GM18520 (cell line): ENCODE data around the gene ARFGAP3.
"Not testable (repeated sequence)": the region's sequence is repeated elsewhere in the genome, so short reads cannot be mapped to it uniquely, and the experiment has no call there.

Experiments used
- ATAC-seq: cut with Tn5 transposase; IDR thresholded peaks from one replicate; pipeline ENCODE4 v1.9.1; 2021; ENCODE audit not compliant: unreplicated experiment

Gene ARFGAP3

DNA sequence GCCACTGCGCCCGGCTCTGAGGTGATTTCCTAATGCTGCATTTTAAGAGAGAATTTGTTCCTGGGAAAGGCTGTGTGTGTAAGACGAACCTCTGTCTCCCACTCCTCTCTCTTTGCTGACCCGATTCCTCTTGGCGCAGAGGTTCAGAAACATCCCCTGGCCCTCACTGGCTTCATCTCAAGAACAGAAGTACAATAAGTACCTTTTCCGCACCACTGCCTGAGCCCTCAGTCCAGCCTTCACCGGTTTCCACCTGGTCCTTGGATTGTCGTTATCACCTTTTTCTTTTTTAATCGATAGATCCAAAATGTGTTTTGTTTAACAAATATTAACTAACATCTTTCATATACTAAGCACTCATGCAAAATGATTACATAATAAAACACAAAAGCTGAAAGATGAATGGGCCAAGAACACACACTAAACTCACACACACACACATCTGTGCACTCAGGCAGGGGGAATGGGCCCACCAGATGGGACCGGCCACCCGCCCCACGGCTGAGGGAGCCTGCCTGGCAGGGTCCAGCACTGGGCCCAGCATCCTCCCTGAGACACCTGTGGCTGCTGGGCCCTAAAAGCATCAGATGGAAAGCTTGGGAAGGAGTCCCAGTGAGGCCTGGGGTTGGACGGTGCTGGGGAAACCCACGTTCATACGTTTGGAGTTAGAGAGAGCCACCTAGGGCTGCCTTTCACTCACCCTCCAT lies 86.0 kb downstream of the ARFGAP3 start:
- no peak for ATAC-seq

- ATAC-seq = no peak
Observed at GRCh38 chr22:42770448-42770726, 86.7 kb downstream of the ARFGAP3 start.

DNA sequence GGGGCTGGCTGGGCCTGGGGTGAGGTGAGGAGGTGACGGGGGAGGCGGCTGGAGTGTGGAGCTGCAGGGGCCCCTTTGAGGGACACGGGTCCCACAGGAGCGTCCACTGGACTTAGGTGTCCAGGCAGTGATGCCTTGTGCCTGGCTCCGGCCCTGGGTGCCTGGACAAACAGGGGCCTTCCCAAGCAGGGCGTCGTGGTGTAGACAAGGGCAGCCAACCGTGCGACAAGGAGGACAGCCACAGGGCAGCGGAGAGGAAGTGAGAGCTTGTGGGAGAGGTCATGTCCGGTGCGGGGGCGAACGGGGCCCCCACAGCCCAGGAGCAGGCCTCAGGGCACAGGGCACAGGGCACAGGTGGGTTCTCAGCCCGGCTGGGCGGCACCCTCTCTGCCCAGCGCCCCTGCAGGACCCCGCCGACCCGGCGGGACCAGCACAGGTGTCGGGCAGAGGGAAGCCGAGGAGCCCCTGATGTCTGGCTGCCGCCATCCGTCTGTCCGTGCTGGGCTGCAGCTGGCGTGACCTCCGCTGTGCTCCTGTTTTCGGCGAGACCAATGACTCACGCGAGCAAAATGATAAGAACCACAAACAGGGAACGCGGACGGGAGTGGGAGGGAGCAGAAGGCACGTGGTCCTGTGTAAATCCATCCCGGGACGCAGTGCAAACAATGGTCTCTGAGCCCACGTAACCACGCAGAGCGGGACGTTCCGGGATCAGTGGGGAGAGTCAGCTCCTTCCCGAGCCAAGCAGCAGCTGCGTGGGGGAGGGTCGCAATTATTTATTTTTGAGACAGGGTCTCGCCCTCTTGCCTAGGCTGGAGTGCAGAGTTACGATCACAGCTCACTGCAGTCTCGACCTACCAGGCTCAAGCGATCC lies 87.3 kb downstream of the ARFGAP3 start:
- no peak for ATAC-seq

- ATAC-seq = no peak
Observed at GRCh38 chr22:42769238-42769573, 87.9 kb downstream of the ARFGAP3 start.

DNA sequence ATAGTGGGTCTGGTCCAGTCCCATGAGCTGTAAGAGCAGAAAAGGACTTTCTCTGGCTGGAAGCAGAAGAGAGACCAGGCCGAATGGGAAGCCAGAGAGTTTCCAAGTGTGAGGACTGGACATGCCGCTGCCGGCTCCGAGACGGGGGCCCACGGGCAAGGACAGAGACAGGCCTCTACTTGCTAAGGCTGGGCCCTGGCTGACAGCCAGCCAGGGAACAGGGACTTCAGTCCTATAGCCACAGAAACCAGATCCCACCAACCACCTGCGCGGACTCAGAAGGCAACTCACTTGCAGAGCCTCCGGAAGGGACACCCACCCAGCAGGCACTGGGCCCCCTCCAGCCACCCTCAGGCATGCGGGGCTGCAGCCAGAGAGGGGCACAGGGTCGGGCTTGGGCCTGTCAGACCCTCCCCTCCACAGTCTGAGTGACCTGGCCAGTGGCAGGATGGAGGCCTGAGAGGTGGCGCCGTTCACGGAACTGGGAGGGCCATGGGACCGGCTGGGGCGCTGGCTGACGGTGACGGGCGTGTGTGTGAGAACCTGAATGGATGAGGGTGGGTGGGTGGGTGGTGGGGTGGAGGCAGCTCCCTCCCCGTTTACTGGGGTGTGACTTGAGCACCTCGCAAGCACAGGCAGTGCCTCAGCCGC lies 88.6 kb downstream of the ARFGAP3 start:
- no peak for ATAC-seq

DNA sequence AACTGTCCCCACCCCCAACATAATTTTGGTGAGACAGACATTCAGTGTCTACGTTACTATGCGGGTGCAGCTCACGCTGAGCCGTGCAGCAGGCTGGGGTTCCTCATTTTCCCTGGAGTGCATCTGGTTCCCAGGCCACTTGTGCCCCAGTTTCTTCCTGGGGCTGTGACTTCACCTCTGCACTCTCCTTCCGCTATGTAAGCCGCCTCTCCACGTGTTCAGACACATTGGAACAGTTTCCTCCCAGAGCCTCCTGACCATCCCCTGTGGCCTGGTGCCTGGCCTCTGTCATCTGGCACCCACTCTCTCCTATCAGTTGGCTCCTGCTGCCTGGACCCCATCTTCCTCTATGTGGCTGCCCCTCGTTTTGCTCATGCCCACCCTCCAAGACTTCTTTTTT lies 90.2 kb downstream of the ARFGAP3 start:
- ATAC-seq = no peak

GRCh38 chr22:42764895-42765363 lies 92.1 kb downstream of the ARFGAP3 start:
- no peak for ATAC-seq

GRCh38 chr22:42763965-42764480 lies 93.0 kb downstream of the ARFGAP3 start:
- no peak for ATAC-seq

DNA sequence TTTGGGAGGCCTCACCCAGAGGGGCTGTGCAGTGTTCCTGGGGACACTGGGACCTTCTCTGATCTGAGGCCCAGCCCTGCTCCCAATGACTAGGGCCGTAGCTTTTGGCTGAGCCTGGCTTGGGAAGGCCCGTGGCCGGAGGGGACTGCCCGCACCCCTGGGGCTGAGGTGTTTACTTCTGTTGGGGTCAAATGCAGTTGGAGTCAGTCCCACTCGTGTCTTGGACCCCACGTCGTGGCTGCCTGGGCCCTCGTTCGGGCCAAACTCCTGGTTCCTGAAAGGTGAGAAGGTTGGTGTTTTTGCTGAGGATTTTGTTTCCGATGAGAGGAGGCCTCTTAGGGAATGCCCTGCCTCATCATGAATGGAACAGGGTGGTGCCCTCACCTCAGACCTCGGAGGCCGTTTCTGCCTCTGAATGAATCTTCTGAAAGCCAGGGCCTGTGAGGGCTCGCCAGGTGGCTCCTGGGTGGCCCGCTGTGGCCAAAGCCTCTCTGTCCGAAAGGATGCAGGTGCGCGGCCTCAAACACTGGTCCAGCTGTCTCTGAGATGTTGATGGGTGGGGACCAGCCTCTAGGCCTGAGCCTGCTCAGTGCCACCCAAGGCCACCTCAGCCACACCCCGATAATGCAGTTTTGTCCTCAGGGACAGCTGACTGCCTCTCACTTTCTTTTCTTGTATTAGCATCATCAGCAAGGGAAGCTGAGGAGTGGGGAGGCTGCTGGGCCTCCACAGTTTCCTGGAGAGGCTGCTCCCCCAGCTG lies 96.1 kb downstream of the ARFGAP3 start:
- ATAC-seq = no peak

- no peak for ATAC-seq
Observed at GRCh38 chr22:42758931-42759629, 98.0 kb downstream of the ARFGAP3 start.

- ATAC-seq = not testable (repeated sequence)
Observed at GRCh38 chr22:42755553-42755952, 101.5 kb downstream of the ARFGAP3 start.

- not testable (repeated sequence) for ATAC-seq
Observed at GRCh38 chr22:42755121-42755520, 102.0 kb downstream of the ARFGAP3 start.

DNA sequence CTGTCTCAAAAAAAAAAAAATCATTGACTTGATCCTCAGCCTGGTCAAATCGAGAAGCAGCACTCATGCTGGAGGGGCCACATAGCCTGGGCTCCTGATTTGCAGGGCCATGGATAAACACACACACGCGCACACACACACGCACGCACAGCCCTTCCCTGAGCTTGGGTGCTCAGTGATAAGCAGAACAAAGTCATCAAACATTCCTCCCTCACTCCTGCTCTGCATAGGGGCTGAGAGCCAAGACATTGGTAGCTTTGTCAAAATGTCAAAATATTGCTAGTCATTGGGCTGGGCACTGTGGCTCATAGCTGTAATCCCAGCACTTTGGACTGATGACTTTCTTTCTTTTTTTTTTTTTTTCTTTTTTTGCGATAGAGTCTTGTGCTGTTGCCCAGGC lies 102.4 kb downstream of the ARFGAP3 start:
- ATAC-seq = no peak

DNA sequence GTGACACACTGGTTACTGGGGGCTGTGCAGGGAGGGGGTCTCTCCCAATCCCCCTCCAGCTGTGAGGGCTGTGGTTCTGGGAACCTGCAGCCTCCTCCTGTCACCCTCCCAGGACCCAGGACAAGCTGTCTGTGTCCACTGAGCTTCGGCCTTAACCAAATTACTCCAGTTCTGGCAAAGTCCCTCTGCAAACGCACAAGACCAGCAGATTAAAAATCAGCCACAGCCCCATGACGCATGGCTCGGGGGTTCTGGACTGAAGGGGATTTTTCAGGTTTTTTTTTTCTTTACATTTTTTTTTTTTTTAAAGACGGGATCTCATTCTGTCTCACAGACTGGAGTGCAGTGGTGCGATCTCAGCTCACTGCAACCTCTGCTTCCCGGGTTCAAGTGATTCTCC lies 104.2 kb downstream of the ARFGAP3 start:
- no peak for ATAC-seq

GRCh38 chr22:42752230-42752746 lies 104.8 kb downstream of the ARFGAP3 start:
- no peak for ATAC-seq

DNA sequence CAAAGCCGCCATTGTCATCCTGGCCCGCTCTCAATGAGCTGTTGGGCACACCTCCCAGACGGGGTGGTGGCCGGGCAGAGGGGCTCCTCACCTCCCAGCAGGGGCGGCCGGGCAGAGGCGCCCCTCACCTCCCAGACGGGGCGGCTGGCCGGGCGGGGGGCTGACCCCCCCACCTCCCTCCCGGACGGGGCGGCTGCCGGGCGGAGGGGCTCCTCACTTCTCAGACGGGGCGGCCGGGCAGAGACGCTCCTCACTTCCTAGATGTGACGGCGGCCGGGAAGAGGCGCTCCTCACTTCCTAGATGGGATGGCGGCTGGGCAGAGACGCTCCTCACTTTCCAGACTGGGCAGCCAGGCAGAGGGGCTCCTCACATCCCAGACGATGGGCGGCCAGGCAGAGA lies 106.7 kb downstream of the ARFGAP3 start:
- ATAC-seq = not testable (repeated sequence)

DNA sequence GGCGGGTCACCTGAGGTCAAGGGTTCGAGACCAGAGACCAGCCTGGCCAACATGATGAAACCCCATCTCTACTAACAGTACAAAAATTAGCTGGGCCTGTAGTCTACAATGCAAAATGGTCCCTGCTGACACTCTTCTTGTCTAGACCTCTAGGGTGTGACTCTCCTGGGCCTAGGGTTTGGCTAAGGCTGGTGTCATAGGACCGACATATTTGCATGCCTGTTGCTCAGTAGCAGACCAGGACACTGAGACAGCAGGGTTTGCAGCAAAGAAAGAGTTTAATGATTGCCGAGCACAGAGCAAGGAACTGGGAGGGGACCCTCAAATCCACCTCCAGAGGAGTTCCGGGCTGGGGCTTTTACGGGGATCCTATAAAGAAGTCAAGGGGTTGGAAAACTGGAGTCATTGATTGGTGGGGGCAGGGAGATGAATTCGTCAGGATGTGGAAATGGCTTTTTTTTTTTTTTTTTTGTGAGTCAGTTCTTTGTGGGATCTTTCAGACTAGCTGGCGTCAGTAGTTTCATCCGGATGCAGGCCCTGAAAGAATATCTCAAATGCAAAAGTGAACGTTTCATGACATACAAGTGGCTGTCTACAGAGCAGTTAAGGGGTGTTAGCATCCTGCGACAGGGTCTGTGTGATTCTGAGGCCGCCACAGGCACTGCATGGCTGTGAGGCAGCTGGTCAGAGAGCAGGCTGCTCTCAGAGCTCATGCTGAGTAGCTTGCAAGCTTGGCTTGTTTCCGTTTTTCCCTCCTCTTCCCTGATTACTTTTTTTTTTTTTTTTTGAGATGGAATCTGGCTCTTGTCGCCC lies 109.2 kb downstream of the ARFGAP3 start:
- ATAC-seq = no peak
